Hepatocyte (in vitro differentiated cells): ENCODE results near the gene CAST. TPM values are rescaled to one million over a fixed set of nuclear protein-coding genes. Genes with fewer than 3 reads are reported as not detected.

Experiments used
- DNase-seq: peaks from one replicate; pipeline ENCODE4 v3.0.0-alpha.2; 2016; ENCODE audit warnings: low spot score
- H2AFZ ChIP-seq: fragments of 200-600 bp; sonication (generic); 2 replicates; pipeline ENCODE4 v1.6.0; 2016; ENCODE audit warnings: antibody characterized with exemption, mild to moderate bottlenecking
- H3K27ac ChIP-seq: fragments of 200-600 bp; sonication (generic); 2 replicates; pipeline ENCODE4 v1.5.1; 2016; ENCODE audit warnings: mild to moderate bottlenecking
- H3K27me3 ChIP-seq: fragments of 200-600 bp; sonication (generic); 2 replicates; pipeline ENCODE4 v1.6.1; 2016
- H3K36me3 ChIP-seq: fragments of 200-600 bp; sonication (generic); replicated peaks from 2 replicates; pipeline ENCODE4 v1.5.1; 2016; ENCODE audit warnings: low read depth; ENCODE audit not compliant: insufficient read depth
- H3K4me1 ChIP-seq: fragments of 200-600 bp; sonication (generic); 2 replicates; pipeline ENCODE4 v1.5.1; 2016; ENCODE audit warnings: mild to moderate bottlenecking, moderate library complexity; ENCODE audit not compliant: insufficient read depth
- H3K4me2 ChIP-seq: fragments of 200-600 bp; sonication (generic); 2 replicates; pipeline ENCODE4 v1.6.0; 2016
- H3K4me3 ChIP-seq: fragments of 200-600 bp; sonication (generic); 2 replicates; pipeline ENCODE4 v1.5.1; 2016; ENCODE audit warnings: mild to moderate bottlenecking
- H3K79me2 ChIP-seq: fragments of 200-600 bp; sonication (generic); 2 replicates; pipeline ENCODE4 v1.6.0; 2017; ENCODE audit warnings: mild to moderate bottlenecking
- H3K9me2 ChIP-seq: fragments of 200-600 bp; sonication (generic); replicated peaks from 2 replicates; pipeline ENCODE4 v1.6.0; 2017; ENCODE audit warnings: mild to moderate bottlenecking; ENCODE audit not compliant: insufficient read depth
- H3K9me3 ChIP-seq: fragments of 200-600 bp; sonication (generic); 2 replicates; pipeline ENCODE4 v1.5.1; 2016; ENCODE audit warnings: low read depth, mild to moderate bottlenecking
- H4K20me1 ChIP-seq: fragments of 200-600 bp; sonication (generic); 2 replicates; pipeline ENCODE4 v1.6.0; 2016; ENCODE audit warnings: mild to moderate bottlenecking; ENCODE audit not compliant: insufficient read depth, poor library complexity, severe bottlenecking
- EZH2 ChIP-seq: fragments of 200-600 bp; sonication (generic); IDR thresholded peaks from 2 replicates; pipeline ENCODE4 v1.6.1; 2016; ENCODE audit warnings: antibody characterized with exemption, mild to moderate bottlenecking, borderline replicate concordance
- EZH2phosphoT487 ChIP-seq: fragments of 200-600 bp; sonication (generic); IDR thresholded peaks from one replicate; pipeline ENCODE4 v1.6.1; 2018; ENCODE audit warnings: antibody characterized with exemption, mild to moderate bottlenecking, low read depth, moderate library complexity; ENCODE audit not compliant: unreplicated experiment, severe bottlenecking
- WGBS: methylation state at CpG from one replicate; pipeline ENCODE4 v1.1.6; 2016; ENCODE audit warnings: low lambda C conversion rate; ENCODE audit errors: missing lambda C conversion rate; 5-methylcytosine and 5-hydroxymethylcytosine counted together
- polyA plus RNA-seq: library from polyadenylated mRNA; unstranded; fragments of >200 nt; fragmentation: Nextera tagmentation; extraction: Ambion mirVana; gene quantifications from 2 replicates; pipeline ENCODE4 v1.2.1, GENCODE V29; 2016
- total RNA-seq: library from RNA; depleted of rRNA; stranded (reverse); fragments of >200 nt; gene quantifications from 2 replicates; pipeline ENCODE4 v1.2.3, GENCODE V29; 2014
- TF ChIP-seq, protein P1 (sequence below): fragments of 200-600 bp; sonication (generic); IDR thresholded peaks from 2 replicates; pipeline ENCODE4 v1.5.1; 2016; ENCODE audit warnings: antibody characterized with exemption, mild to moderate bottlenecking; ENCODE audit not compliant: poor library complexity

Gene CAST
- total and polyA plus RNA-seq, 2 experiments from 2014 or later: 140 to 177 TPM

DNA sequence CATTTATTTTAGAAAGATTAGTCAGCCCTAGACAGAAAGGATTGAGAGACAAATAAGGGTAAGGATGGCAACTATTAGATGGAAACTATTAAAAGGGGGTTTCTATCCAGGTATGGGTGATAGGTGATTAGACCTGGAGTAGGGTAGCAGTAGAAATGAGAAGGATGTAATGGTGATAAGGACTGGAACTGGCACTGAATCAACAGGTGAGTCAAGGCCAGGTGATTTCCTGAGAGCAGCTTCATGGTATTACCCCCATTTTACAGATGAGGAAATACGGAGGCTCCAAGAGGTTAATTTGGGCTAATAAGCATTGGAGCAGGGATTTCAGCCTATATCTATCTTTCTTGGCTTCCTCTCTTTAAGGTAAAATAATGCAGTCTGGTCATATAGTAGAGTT is 55.7 kb downstream of the CAST start:
- peaks cover 92% of the 10 kb centered on the region for H3K79me2 ChIP-seq
- H4K20me1 ChIP-seq: peaks cover 21% of the 10 kb centered on the region
- TF ChIP-seq EZH2: no peak
- TF ChIP-seq, protein P1, sequence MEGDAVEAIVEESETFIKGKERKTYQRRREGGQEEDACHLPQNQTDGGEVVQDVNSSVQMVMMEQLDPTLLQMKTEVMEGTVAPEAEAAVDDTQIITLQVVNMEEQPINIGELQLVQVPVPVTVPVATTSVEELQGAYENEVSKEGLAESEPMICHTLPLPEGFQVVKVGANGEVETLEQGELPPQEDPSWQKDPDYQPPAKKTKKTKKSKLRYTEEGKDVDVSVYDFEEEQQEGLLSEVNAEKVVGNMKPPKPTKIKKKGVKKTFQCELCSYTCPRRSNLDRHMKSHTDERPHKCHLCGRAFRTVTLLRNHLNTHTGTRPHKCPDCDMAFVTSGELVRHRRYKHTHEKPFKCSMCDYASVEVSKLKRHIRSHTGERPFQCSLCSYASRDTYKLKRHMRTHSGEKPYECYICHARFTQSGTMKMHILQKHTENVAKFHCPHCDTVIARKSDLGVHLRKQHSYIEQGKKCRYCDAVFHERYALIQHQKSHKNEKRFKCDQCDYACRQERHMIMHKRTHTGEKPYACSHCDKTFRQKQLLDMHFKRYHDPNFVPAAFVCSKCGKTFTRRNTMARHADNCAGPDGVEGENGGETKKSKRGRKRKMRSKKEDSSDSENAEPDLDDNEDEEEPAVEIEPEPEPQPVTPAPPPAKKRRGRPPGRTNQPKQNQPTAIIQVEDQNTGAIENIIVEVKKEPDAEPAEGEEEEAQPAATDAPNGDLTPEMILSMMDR: no peak
- no peak for TF ChIP-seq EZH2phosphoT487
- no peak overlapping the region for H3K27ac ChIP-seq
- no peak overlapping the region for H3K4me3 ChIP-seq
- no peak overlapping the region for H3K4me2 ChIP-seq
- no peaks in the 10 kb centered on the region for H3K9me3 ChIP-seq
- no peaks in the 10 kb centered on the region for H3K9me2 ChIP-seq
- no peak for DNase-seq
- 100% methylated on average over 1 of the region's 1 CpG for WGBS
- H3K36me3 ChIP-seq: no peaks in the 10 kb centered on the region
- no peak overlapping the region for H2AFZ ChIP-seq
- no peaks in the 10 kb centered on the region for H3K27me3 ChIP-seq
- peaks cover 34% of the 10 kb centered on the region for H3K4me1 ChIP-seq

DNA sequence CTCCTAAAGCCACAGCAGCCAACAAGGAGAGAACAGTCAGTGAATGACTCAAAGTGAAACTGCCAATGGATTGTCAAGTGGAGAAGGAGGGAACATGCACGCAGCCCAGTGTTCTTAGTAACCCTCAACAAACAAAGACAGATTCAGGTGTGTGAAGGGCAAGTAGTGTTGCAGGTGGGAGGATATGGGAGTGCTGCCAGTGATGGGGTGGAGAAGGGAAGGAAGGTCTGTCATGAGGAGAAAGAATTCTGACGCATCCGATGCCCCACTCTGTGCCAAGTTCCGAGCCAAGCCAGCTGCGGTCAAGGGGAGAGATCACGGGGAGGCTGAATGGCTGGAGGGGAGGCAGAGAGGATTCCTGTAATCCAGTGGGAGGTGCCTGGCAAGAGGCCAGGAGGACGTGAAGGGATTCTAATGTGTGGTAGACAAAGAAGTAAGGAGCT is 56.5 kb downstream of the CAST start:
- H3K9me3 ChIP-seq: no peaks in the 10 kb centered on the region
- H3K27me3 ChIP-seq: no peaks in the 10 kb centered on the region
- no peak overlapping the region for H3K4me2 ChIP-seq
- no peak for DNase-seq
- H3K9me2 ChIP-seq: no peaks in the 10 kb centered on the region
- no peak overlapping the region for H2AFZ ChIP-seq
- H3K4me3 ChIP-seq: no peak overlapping the region
- H4K20me1 ChIP-seq: peaks cover 21% of the 10 kb centered on the region
- H3K4me1 ChIP-seq: peaks cover 34% of the 10 kb centered on the region
- H3K27ac ChIP-seq: no peak overlapping the region
- no peak for TF ChIP-seq EZH2phosphoT487
- TF ChIP-seq, protein P1: no peak
- TF ChIP-seq EZH2: no peak
- H3K36me3 ChIP-seq: no peaks in the 10 kb centered on the region
- H3K79me2 ChIP-seq: peaks cover 92% of the 10 kb centered on the region
- WGBS: 84% methylated on average over 7 of the region's 7 CpGs

DNA sequence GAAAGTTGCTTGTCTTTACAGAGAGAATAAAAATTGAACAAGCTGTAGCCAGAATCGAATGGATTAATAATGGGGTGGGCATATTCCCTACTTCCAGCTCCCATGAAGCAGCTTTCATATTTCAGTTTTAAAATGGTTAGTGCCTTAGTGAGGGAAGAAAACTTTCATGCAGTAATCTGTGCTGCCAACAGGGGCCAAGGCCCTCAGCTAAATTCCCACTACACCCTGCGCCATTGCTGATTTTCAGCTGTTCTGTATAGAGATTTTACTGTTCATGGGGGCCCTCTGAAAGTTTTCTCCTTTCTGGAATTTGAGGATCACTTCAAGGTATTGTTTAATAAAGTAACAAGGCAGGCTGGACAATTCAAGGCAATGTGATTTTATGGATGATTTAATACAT is 58.2 kb downstream of the CAST start:
- WGBS: 91% methylated on average over 2 of the region's 2 CpGs
- Histone ChIP-seq H4K20me1 (peaks cover 19% of the 10 kb centered on the region), H3K27me3 (no peaks in the 10 kb centered on the region), H3K36me3 (no peaks in the 10 kb centered on the region), H3K27ac (no peak overlapping the region), H3K9me3 (no peaks in the 10 kb centered on the region), H3K4me1 (peaks cover 18% of the 10 kb centered on the region), H3K4me2 (no peak overlapping the region), H2AFZ (no peak overlapping the region), H3K9me2 (no peaks in the 10 kb centered on the region), H3K4me3 (no peak overlapping the region), H3K79me2 (peaks cover 96% of the 10 kb centered on the region)
- DNase-seq: no peak
- TF ChIP-seq, protein P1: no peak
- no peak for TF ChIP-seq EZH2phosphoT487
- no peak for TF ChIP-seq EZH2

DNA sequence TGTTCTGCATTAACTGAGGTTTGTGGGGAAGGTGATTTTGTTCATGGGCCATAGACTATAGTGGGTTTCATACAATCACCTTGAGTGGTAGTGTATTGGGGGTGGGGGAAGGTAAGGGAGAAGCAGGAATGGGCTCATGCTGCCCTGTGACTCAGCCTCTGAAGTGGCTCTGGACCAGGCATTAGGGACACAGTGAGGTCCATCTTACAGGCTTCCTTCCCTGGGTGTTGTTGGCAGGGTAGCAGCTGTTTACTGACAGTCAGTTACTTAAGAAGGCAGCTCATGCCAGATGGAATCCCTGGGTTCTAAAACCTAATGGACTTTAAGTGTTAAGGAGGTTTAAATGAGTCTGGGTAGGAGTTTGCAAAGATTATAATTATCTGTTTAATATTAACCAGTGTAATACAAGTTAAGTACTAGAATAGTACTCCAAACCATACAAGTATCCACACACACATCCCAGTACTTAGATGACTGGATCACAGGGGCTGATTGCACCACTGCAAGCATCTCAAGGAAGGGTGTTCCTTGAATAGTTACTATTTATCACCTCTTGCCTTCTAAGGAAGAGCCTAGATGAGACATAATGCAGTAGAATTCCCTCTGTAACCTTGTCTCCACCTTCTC is 59.3 kb downstream of the CAST start:
- TF ChIP-seq, protein P1: no peak
- no peak for TF ChIP-seq EZH2
- no peak for DNase-seq
- Histone ChIP-seq H3K27ac (peak overlapping the region; percentile 10), H2AFZ (no peak overlapping the region), H3K4me1 (peaks cover 7% of the 10 kb centered on the region), H4K20me1 (peaks cover 19% of the 10 kb centered on the region), H3K36me3 (no peaks in the 10 kb centered on the region), H3K4me3 (no peak overlapping the region), H3K9me2 (no peaks in the 10 kb centered on the region), H3K79me2 (peaks cover 94% of the 10 kb centered on the region), H3K27me3 (no peaks in the 10 kb centered on the region), H3K9me3 (no peaks in the 10 kb centered on the region), H3K4me2 (no peak overlapping the region)
